LNCAP (cell line): ENCODE results near the gene TNIK.

Experiments used
- CTCF ChIP-seq: fragments of 450-650 bp; IDR thresholded peaks from 2 replicates; pipeline ENCODE4 v1.5.1; 2017; ENCODE audit warnings: mild to moderate bottlenecking

TNIK gene

GRCh38 chr3:171312741-171313140 is 147.5 kb downstream of the TNIK start:
- no peak for TF ChIP-seq CTCF

- no peak for TF ChIP-seq CTCF
Measured at GRCh38 chr3:171311784-171312183, 148.4 kb downstream of the TNIK start.

- TF ChIP-seq CTCF = no peak
Measured at GRCh38 chr3:171309906-171310359, 150.3 kb downstream of the TNIK start.

- no peak for TF ChIP-seq CTCF
Measured at GRCh38 chr3:171307988-171308387, 152.2 kb downstream of the TNIK start.

GRCh38 chr3:171307046-171307585 is 153.1 kb downstream of the TNIK start:
- TF ChIP-seq CTCF = no peak

GRCh38 chr3:171306631-171307030 is 153.6 kb downstream of the TNIK start:
- no peak for TF ChIP-seq CTCF

- no peak for TF ChIP-seq CTCF
Measured at GRCh38 chr3:171301998-171302397, 158.2 kb downstream of the TNIK start.

- no peak for TF ChIP-seq CTCF
Measured at GRCh38 chr3:171301002-171301401, 159.2 kb downstream of the TNIK start.
